NCI-H1092 treated with DMSO at 0.1 percent for 48 hours (cell line): ENCODE measurements around the gene NCK1.
"Not testable (repeated sequence)": the region's sequence is repeated elsewhere in the genome, so short reads cannot be mapped to it uniquely, and the experiment has no call there.

Experiments used
- DNase-seq: peaks from one replicate; lab custom pipeline; 2025; lab: John Stamatoyannopoulos, UW

NCK1 gene

DNA sequence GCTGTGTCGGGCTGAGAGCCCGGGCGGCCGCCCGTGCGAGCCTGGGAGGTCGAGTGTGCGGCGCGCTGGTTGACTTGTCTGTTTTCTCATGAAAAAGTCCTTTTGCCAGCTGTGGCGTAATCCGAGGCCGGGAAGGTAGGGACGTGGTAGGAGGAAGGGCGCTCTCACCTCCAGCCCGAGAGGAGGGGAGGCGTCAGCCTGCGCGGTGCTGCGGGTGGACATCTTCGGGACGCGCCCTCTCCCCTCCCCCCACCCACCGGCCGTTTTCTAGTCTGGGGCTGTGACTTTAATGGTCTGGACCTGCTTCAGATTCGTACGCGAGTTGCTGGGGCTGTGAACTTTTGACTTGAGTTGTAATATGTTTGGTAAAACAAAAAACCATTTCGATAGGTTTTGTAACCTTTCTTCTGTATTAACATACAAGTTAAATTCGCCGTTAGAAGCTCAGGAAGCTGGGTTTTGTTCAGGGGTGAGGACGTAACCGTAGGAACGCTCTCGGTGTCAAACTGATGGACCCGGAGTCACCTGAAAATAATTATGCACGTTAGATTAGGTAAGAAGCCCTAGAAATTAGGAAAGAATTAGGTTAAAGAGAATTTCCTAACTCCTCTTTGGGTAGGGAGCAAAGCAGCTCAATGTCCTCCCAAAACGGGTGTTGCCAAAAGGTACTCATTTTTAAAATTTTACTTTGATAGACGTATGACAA is 762 bp downstream of the NCK1 start:
- peak; percentile 74 for DNase-seq

- no peak for DNase-seq
Measured at GRCh38 chr3:136869282-136869681, 7.3 kb downstream of the NCK1 start.

GRCh38 chr3:136872258-136872657 is 10.2 kb downstream of the NCK1 start:
- not testable (repeated sequence) for DNase-seq

- not testable (repeated sequence) for DNase-seq
Measured at GRCh38 chr3:136879510-136879909, 17.5 kb downstream of the NCK1 start.

DNA sequence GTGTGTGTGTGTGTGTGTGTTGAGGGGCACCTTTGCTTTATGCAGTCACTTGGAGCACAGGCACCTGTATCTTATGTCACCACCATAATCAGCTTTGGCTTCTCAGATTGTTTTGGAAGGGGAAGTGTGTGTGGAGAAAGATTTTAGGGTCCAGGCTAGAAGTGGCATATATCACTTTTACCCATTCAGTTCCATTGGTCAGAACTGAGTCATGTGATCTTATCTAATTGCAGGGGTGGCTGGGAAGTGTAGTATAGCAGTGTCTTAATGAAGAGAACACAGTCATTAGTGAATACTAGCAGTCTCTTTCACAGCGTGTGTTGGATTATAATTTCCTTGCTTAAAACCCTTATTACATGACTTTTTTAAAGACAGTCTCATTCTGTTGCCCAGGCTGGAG is 20.6 kb downstream of the NCK1 start:
- no peak for DNase-seq

- DNase-seq: peak; percentile 51
Measured at GRCh38 chr3:136883967-136884720, 22.1 kb downstream of the NCK1 start.

GRCh38 chr3:136885357-136886213 is 23.6 kb downstream of the NCK1 start:
- DNase-seq: no peak

GRCh38 chr3:136889947-136890346 is 27.9 kb downstream of the NCK1 start:
- DNase-seq: no peak

GRCh38 chr3:136891934-136892855 is 30.2 kb downstream of the NCK1 start:
- no peak for DNase-seq

DNA sequence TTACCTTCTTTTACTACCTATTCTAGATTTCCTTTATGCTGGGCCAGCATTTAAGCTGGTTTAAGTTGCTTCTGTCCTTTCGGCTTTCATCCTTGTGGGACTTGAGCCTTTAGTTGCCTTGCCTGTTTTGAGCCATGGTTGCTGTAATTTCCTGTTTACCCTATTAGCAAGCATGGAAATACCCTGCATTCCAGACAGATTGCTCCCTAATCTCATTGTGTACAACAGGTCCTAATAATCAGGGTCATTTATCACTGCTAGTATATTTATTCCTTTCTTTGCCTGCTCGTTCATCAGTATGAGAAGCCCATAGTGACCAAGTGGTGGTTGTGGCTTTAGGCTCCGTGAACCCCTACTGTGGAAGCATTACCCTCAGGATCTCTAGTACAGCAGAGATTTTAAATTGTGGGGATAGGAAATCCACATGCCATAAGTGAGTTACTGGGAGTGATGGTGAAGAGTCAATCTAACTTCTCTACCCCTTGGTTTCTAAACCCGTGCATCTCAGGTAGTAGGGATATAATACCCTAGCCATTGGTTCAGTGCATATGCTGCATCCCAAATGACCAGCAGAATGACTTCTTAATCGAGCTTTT is 31.9 kb downstream of the NCK1 start:
- DNase-seq: no peak

DNA sequence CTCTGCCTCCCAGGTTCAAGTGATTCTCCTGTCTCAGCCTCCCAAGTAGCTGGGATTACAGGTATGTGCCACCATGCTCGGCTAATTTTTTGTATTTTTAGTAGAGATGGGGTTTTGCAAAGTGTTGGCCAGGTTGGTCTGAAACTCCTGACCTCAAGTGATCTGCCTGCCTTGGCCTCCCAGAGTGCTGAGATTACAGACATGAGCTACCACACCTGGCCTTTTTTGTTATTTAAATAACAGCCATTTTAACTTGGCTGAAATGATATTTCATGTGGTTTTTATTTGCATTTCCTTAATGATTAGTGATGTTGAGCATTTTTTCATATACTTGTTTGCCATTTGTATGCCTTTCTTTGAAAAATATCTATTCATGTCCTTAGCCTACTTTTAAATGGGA is 35.2 kb downstream of the NCK1 start:
- DNase-seq: not testable (repeated sequence)

DNA sequence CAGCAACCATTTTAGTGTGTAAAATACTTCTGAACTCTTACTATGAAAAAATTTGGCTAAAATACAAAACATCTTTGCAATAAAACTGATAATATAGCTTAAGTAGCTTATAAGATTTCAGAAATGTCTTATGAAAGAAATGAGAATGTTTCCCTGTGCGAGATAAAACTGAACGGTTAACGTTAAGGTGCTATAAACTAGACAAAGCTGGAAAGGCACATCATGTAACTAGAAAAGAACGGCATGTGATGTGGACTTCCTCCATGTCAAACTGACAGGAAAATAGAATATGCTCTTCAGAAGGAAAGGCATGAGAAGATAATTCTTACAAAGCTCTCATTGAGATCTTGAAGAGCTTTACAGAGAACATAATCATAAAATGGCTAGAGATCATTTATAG is 36.5 kb downstream of the NCK1 start:
- no peak for DNase-seq

DNA sequence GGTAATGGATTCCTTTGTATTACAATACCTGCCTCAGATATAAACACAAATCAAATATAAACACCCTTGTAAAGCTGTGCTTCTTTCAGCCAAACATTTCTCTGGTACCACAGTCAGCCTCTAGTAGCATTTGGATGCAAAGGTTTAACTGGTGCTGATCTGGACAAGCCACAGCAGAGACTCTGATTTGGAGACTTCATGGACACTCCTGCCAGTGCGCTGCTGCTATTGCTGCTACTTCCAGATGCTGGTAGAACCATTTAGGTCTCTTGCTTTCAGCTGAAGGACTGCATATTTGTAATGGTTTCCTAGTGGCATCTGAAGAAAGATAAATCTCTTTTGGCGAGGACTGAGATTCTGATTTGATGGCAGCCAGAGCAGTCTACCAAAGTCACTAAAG is 36.9 kb downstream of the NCK1 start:
- DNase-seq: no peak

DNA sequence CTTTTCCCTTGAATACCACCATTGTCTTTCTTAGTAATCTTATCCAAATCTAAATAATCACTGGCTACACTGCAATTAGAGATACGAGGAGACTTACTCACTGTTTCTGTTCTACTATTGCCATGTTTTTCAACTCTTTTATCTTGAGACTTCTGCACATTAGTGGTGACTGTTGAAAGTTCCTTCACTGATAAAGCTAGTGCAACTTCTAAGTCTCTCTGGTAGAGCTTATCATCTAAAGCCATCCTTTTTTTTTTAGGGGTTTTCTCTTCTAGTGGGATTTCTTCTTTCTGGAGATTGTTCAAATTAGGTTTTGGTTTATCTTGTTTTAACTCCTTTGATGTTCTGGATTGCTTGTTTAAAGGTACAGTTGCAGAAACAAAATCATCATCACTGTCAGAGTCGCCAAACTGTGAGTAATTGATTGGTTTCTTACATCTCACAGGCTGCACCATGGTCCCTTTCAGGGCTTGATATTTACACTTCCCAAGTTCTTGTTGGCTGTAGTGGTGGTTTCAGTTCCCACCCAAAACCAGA is 37.7 kb downstream of the NCK1 start:
- no peak for DNase-seq

DNA sequence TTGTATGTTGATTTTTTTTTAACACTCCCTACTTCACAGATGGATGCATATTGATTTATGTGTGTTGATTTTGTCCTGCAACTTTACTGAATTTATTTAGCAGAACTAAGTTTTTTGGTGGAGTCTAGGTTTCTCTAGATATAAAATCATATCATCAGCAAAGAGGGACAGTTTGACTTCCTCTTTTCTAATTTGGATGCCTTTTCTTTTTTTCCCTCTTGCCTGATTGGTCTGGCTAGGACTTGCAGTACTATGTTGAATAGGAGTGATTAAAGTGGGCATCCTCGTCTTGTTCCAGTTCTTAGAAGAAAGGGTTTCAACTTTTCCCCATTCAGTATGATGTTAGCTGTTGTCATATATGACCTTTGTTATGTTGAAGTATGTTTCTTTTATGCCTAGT is 38.7 kb downstream of the NCK1 start:
- DNase-seq: not testable (repeated sequence)

- DNase-seq: no peak
Measured at GRCh38 chr3:136901391-136901790, 39.4 kb downstream of the NCK1 start.

GRCh38 chr3:136902530-136902929 is 40.5 kb downstream of the NCK1 start:
- not testable (repeated sequence) for DNase-seq

GRCh38 chr3:136903899-136904298 is 41.9 kb downstream of the NCK1 start:
- no peak for DNase-seq

GRCh38 chr3:136904746-136905145 is 42.7 kb downstream of the NCK1 start:
- no peak for DNase-seq

- no peak for DNase-seq
Measured at GRCh38 chr3:136905549-136905948, 43.5 kb downstream of the NCK1 start.

DNA sequence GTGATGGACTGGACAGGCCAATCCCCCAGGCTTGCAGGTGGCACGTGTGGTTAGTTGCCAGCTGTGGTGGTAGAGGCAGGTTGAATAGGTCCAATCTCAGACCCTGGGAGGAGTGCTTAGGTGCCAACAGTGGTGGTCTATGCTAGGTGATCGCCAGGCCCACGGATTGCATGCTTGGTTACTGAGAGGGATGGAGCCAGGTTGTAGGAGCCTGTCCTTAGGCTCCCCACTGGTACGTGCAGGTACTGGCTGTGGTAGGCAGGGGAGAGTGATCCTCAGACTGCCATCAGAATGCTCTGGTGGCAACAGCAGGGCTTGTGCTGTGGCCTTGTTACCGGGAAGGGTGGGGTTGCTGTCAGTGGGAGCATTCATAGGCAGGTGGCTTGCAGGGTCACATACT is 44.7 kb downstream of the NCK1 start:
- no peak for DNase-seq
